Stomach (tissue), 9 donors: ENCODE measurements around the gene SH3BP5. TPM values are rescaled to one million over a fixed set of nuclear protein-coding genes. Genes with fewer than 3 reads are reported as not detected.

ENCODE experiments used
- DNase-seq, 2 donors: peaks; one replicate each; pipeline versions ENCODE4 v3.0.0 to v3.0.0-alpha.2; 2013 to 2019
- H3K27ac ChIP-seq, 5 donors: fragments of 200-600 bp in 4 of 5; sonication (generic) in 4 of 5; one replicate each; pipeline ENCODE4 v1.5.1; 2013 to 2019; ENCODE audit warnings: mild to moderate bottlenecking in 1 of 5, moderate library complexity in 1 of 5
- H3K27me3 ChIP-seq, 3 donors: fragments of 200-600 bp; sonication (generic); one replicate each; pipeline ENCODE4 v1.5.1; 2017 to 2019; ENCODE audit warnings: mixed run types in 1 of 3
- H3K36me3 ChIP-seq, 4 donors: fragments of 200-600 bp; sonication (generic); 1 replicate in 3 of 4; 2 replicates in 1 of 4; pipeline ENCODE4 v1.5.1; 2016 to 2019
- H3K4me1 ChIP-seq, 4 donors: fragments of 200-600 bp; sonication (generic); one replicate each; pipeline ENCODE4 v1.5.1; 2016 to 2019
- H3K4me3 ChIP-seq, 4 donors: fragments of 200-600 bp; sonication (generic) in 3 of 4; one replicate each; pipeline ENCODE4 v1.5.1; 2016 to 2019; ENCODE audit warnings: mild to moderate bottlenecking in 1 of 4
- H3K9me3 ChIP-seq, 4 donors: fragments of 200-600 bp; sonication (generic); one replicate each; pipeline ENCODE4 v1.5.1; 2016 to 2019
- CTCF ChIP-seq, 7 experiments: fragments of 450-650 bp in 4 of 7; fragments of 200-600 bp in 3 of 7; sonication (generic) in 3 of 7; IDR thresholded peaks; one replicate each; pipeline ENCODE4 v1.5.1; 2016 to 2019; ENCODE audit warnings: antibody characterized with exemption in 7 of 7, control low read depth in 2 of 7, mild to moderate bottlenecking in 1 of 7
- EP300 ChIP-seq: sonication (generic); formaldehyde crosslinking; IDR thresholded peaks from one replicate; pipeline ENCODE4 v1.6.1; 2017; ENCODE audit warnings: antibody characterized with exemption
- POLR2A ChIP-seq, 4 donors: fragments of 450-650 bp; IDR thresholded peaks; one replicate each; pipeline ENCODE4 v1.6.1; 2016; ENCODE audit warnings: antibody characterized with exemption in 4 of 4, control low read depth in 2 of 4, mild to moderate bottlenecking in 1 of 4, moderate library complexity in 1 of 4
- POLR2AphosphoS5 ChIP-seq, 3 donors: sonication (generic); formaldehyde crosslinking; IDR thresholded peaks; one replicate each; pipeline ENCODE4 v1.6.1; 2016; ENCODE audit warnings: antibody characterized with exemption in 3 of 3
- WGBS, 5 donors: extraction: QIAGEN DNeasy Blood & Tissue Kit in 3 of 5; methylation state at CpG; one replicate each; pipeline versions ENCODE4 v1.1.5 to v1.1.7; 2013 to 2018; 5-methylcytosine and 5-hydroxymethylcytosine counted together
- intact Hi-C: fragments of 100-400 bp; cut with DNase I; formaldehyde crosslinking; loops from one replicate; pipeline ENCODE4 v1.15.1; 2023; ENCODE audit warnings: low total_unique reads
- polyA plus RNA-seq, 3 donors: library from polyadenylated mRNA; stranded (reverse); fragments of 200-250 nt; gene quantifications; one replicate each; pipeline ENCODE4 v1.2.3, GENCODE V29; 2013
- total RNA-seq, 5 donors: library from RNA; depleted of rRNA; stranded (reverse); fragments of >200 nt; gene quantifications; one replicate each; pipeline versions ENCODE4 v1.1.0 to v1.2.3, GENCODE V29; 2014 to 2016
- donor health status: healthy with polysubstance abuse.
- donor health status: Bipolar disorder and iron deficiency.
- donor health status: healthy.

The SH3BP5 gene
- total and polyA plus RNA-seq, 8 donors = 1.8 to 43.7 (median 18.9) TPM

DNA sequence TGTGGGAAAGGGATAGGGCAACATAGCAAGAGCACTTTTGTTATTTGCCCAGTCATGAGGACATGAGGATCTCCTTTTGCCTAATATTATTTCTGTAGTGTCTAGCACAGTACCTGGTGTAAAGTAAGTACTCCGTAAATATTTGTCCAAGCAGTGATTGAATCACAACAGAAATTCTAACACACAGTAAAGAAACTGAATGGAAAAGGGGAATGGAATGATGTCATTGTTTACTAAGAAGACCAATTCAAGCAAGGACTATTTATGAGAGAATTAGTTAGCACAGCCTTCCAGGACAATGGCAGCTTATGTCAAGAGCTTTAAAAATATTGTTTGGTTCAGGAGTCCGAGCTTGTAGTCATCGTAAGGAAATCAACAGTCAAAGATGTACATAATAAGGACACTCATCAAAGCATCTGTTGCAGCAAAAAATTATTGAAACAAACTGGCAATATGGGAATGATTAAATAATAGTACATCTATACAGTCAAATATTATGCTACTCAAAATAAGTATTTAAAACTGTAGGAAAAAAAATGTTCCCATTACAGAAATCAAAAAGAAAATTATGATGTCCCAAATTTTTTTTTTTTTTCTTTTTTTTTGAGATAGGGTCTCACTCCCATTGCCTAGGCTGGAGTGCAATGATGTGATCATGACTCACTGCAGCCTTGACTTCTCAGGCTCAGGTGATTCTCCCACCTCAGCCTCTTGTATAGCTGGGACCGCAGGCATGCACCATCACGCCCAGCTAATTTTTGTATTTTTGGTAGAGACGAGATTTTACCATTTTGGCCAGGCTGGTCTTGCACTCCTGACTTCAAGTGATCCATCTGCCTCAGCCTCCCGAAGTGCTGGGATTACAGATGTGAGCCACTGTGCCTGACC, 108.5 kb downstream of the SH3BP5 start:
- intact Hi-C loops = no loop called here
- H3K36me3 ChIP-seq = peaks cover 36 to 100% (median 94%) of the 10 kb centered on the region in 4 donors
- H3K27ac ChIP-seq = no peak overlapping the region
- H3K9me3 ChIP-seq = no peaks in the 10 kb centered on the region
- no peak for DNase-seq
- no peaks in the 10 kb centered on the region for H3K27me3 ChIP-seq
- peaks cover 0 to 10% (median 4%) of the 10 kb centered on the region in 4 donors for H3K4me1 ChIP-seq
- H3K4me3 ChIP-seq = no peak overlapping the region
- WGBS, 5 donors = 80 to 87% (median 87%) methylated on average over 7 of the region's 7 CpGs
- no peak for TF ChIP-seq EP300
- no peak for TF ChIP-seq POLR2AphosphoS5 (IDR thresholded peaks at IDR 0.05)
- TF ChIP-seq CTCF (IDR thresholded peaks at IDR 0.05) = no peak
- TF ChIP-seq POLR2A (IDR thresholded peaks at IDR 0.05) = no peak

- DNase-seq = no peak
- H3K9me3 ChIP-seq = no peaks in the 10 kb centered on the region
- intact Hi-C loops = no loop called here
- TF ChIP-seq CTCF (IDR thresholded peaks at IDR 0.05) (no peak), POLR2AphosphoS5 (IDR thresholded peaks at IDR 0.05) (no peak), POLR2A (IDR thresholded peaks at IDR 0.05) (no peak), EP300 (no peak)
- peaks cover 0 to 26% (median 10%) of the 10 kb centered on the region in 4 donors for H3K4me1 ChIP-seq
- H3K4me3 ChIP-seq = no peak overlapping the region
- 82 to 95% (median 91%) methylated on average over 11 of the region's 11 CpGs for WGBS, 5 donors
- no peaks in the 10 kb centered on the region for H3K27me3 ChIP-seq
- H3K36me3 ChIP-seq = peaks cover 35 to 100% (median 96%) of the 10 kb centered on the region in 4 donors
- no peak overlapping the region for H3K27ac ChIP-seq
Observed at GRCh38 chr3:15221574-15222217, 110.7 kb downstream of the SH3BP5 start.

- Histone ChIP-seq H3K27me3 (no peaks in the 10 kb centered on the region), H3K27ac (no peak overlapping the region), H3K4me3 (no peak overlapping the region), H3K36me3 (peaks cover 36 to 98% (median 91%) of the 10 kb centered on the region in 4 donors), H3K4me1 (peaks cover 0 to 31% (median 14%) of the 10 kb centered on the region in 4 donors), H3K9me3 (no peaks in the 10 kb centered on the region)
- WGBS, 5 donors = 91 to 98% (median 96%) methylated on average over 2 of the region's 2 CpGs
- intact Hi-C loops = no loop called here
- no peak for DNase-seq
- TF ChIP-seq POLR2A (IDR thresholded peaks at IDR 0.05) = no peak
- TF ChIP-seq POLR2AphosphoS5 (IDR thresholded peaks at IDR 0.05) = no peak
- no peak for TF ChIP-seq CTCF (IDR thresholded peaks at IDR 0.05)
- TF ChIP-seq EP300 = no peak
Observed at GRCh38 chr3:15220661-15221060, 111.7 kb downstream of the SH3BP5 start.

GRCh38 chr3:15220056-15220455, 112.3 kb downstream of the SH3BP5 start:
- TF ChIP-seq EP300 (no peak), POLR2A (IDR thresholded peaks at IDR 0.05) (no peak), CTCF (IDR thresholded peaks at IDR 0.05) (no peak), POLR2AphosphoS5 (IDR thresholded peaks at IDR 0.05) (no peak)
- H3K36me3 ChIP-seq = peaks cover 40 to 96% (median 91%) of the 10 kb centered on the region in 4 donors
- no peaks in the 10 kb centered on the region for H3K9me3 ChIP-seq
- H3K27ac ChIP-seq = no peak overlapping the region
- H3K4me3 ChIP-seq = no peak overlapping the region
- 80 to 92% (median 86%) methylated on average over 8 of the region's 8 CpGs for WGBS, 5 donors
- DNase-seq = no peak
- intact Hi-C loops = no loop called here
- H3K27me3 ChIP-seq = no peaks in the 10 kb centered on the region
- peaks cover 0 to 31% (median 17%) of the 10 kb centered on the region in 4 donors for H3K4me1 ChIP-seq
